WTC11 (cell line): ENCODE measurements around the gene TSEN54.

Source experiments
- ARID4B ChIP-seq: sonication (generic); formaldehyde crosslinking; IDR thresholded peaks from 2 replicates; pipeline ENCODE4 v1.8.0; 2023; ENCODE audit warnings: missing genetic modification reagents, mild to moderate bottlenecking, borderline replicate concordance
- E2F4 ChIP-seq: sonication (generic); formaldehyde crosslinking; IDR thresholded peaks from 2 replicates; pipeline ENCODE4 v1.8.1; 2022; ENCODE audit warnings: low read depth, mild to moderate bottlenecking, moderate library complexity, missing genetic modification reagents, borderline replicate concordance
- NFYB ChIP-seq: sonication (generic); formaldehyde crosslinking; conservative IDR thresholded peaks from 2 replicates; pipeline ENCODE4 v1.8.0; 2022; ENCODE audit warnings: low read depth, missing genetic modification reagents
- NR1H2 ChIP-seq: sonication (generic); formaldehyde crosslinking; IDR thresholded peaks from 2 replicates; pipeline ENCODE4 v1.9.0; 2021; ENCODE audit warnings: mild to moderate bottlenecking, moderate library complexity, missing genetic modification reagents
- PRDM15 ChIP-seq: sonication (generic); formaldehyde crosslinking; IDR thresholded peaks from 2 replicates; pipeline ENCODE4 v1.8.0; 2022; ENCODE audit warnings: missing genetic modification reagents
- RELA ChIP-seq: sonication (generic); formaldehyde crosslinking; IDR thresholded peaks from 2 replicates; pipeline ENCODE4 v1.8.1; 2022; ENCODE audit warnings: missing genetic modification reagents, mild to moderate bottlenecking, borderline replicate concordance
- SMAD3 ChIP-seq: sonication (generic); formaldehyde crosslinking; IDR thresholded peaks from 2 replicates; pipeline ENCODE4 v1.8.0; 2022; ENCODE audit warnings: missing genetic modification reagents, mild to moderate bottlenecking, borderline replicate concordance
- SP1 ChIP-seq: sonication (generic); formaldehyde crosslinking; conservative IDR thresholded peaks from 2 replicates; pipeline ENCODE4 v1.8.1; 2022; ENCODE audit warnings: missing genetic modification reagents
- TF ChIP-seq, protein P1 (sequence below): fragments of 200-600 bp; IDR thresholded peaks from 2 replicates; pipeline ENCODE4 v1.8.0; 2022; ENCODE audit warnings: antibody characterized with exemption
- TF ChIP-seq, protein P2 (sequence below): fragments of 250-450 bp; sonication (Bioruptor Pico); IDR thresholded peaks from 2 replicates; pipeline ENCODE4 v1.9.0; 2021; ENCODE audit warnings: moderate library complexity, mild to moderate bottlenecking, inconsistent platforms, borderline replicate concordance
- TF ChIP-seq, protein P3 (sequence below): sonication (generic); formaldehyde crosslinking; IDR thresholded peaks from 2 replicates; pipeline ENCODE4 v1.8.0; 2022; ENCODE audit warnings: mild to moderate bottlenecking, missing genetic modification reagents
- TF ChIP-seq, protein P4 (sequence below): sonication (generic); formaldehyde crosslinking; IDR thresholded peaks from 2 replicates; pipeline ENCODE4 v1.8.0; 2022; ENCODE audit warnings: mild to moderate bottlenecking, missing genetic modification reagents

GRCh38 chr17:75521290-75521689, 5.0 kb downstream of the TSEN54 start:
- TF ChIP-seq PRDM15 (CRISPR knock-in tag) = no peak
- TF ChIP-seq, protein P1, sequence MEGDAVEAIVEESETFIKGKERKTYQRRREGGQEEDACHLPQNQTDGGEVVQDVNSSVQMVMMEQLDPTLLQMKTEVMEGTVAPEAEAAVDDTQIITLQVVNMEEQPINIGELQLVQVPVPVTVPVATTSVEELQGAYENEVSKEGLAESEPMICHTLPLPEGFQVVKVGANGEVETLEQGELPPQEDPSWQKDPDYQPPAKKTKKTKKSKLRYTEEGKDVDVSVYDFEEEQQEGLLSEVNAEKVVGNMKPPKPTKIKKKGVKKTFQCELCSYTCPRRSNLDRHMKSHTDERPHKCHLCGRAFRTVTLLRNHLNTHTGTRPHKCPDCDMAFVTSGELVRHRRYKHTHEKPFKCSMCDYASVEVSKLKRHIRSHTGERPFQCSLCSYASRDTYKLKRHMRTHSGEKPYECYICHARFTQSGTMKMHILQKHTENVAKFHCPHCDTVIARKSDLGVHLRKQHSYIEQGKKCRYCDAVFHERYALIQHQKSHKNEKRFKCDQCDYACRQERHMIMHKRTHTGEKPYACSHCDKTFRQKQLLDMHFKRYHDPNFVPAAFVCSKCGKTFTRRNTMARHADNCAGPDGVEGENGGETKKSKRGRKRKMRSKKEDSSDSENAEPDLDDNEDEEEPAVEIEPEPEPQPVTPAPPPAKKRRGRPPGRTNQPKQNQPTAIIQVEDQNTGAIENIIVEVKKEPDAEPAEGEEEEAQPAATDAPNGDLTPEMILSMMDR = no peak
- no peak for TF ChIP-seq E2F4 (CRISPR knock-in tag)
- no peak for TF ChIP-seq ARID4B (CRISPR knock-in tag)
- TF ChIP-seq RELA (CRISPR knock-in tag) = no peak
- TF ChIP-seq SP1 (CRISPR knock-in tag) = no peak
- TF ChIP-seq NFYB = no peak
- no peak for TF ChIP-seq SMAD3 (CRISPR knock-in tag)
- TF ChIP-seq, protein P2, sequence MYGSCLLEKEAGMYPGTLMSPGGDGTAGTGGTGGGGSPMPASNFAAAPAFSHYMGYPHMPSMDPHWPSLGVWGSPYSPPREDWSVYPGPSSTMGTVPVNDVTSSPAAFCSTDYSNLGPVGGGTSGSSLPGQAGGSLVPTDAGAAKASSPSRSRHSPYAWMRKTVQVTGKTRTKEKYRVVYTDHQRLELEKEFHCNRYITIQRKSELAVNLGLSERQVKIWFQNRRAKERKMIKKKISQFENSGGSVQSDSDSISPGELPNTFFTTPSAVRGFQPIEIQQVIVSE (CRISPR knock-in tag) = no peak
- TF ChIP-seq, protein P3, sequence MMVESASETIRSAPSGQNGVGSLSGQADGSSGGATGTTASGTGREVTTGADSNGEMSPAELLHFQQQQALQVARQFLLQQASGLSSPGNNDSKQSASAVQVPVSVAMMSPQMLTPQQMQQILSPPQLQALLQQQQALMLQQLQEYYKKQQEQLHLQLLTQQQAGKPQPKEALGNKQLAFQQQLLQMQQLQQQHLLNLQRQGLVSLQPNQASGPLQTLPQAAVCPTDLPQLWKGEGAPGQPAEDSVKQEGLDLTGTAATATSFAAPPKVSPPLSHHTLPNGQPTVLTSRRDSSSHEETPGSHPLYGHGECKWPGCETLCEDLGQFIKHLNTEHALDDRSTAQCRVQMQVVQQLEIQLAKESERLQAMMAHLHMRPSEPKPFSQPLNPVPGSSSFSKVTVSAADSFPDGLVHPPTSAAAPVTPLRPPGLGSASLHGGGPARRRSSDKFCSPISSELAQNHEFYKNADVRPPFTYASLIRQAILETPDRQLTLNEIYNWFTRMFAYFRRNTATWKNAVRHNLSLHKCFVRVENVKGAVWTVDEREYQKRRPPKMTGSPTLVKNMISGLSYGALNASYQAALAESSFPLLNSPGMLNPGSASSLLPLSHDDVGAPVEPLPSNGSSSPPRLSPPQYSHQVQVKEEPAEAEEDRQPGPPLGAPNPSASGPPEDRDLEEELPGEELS (CRISPR knock-in tag) = no peak
- no peak for TF ChIP-seq NR1H2
- TF ChIP-seq, protein P4, sequence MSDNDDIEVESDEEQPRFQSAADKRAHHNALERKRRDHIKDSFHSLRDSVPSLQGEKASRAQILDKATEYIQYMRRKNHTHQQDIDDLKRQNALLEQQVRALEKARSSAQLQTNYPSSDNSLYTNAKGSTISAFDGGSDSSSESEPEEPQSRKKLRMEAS = no peak
